Upper lobe of left lung (tissue), 6 donors: ENCODE results near the gene FLACC1. TPM values are rescaled to one million over a fixed set of nuclear protein-coding genes. Genes with fewer than 3 reads are reported as not detected.

Experiments
- ATAC-seq, 2 donors: fragments of 200-7000 bp; cut with Tn5 transposase; one replicate each; pipeline ENCODE4 v1.9.1; 2022; ENCODE audit warnings: mild to moderate bottlenecking in 2 of 2, moderate library complexity in 2 of 2; ENCODE audit not compliant: low FRiP score in 2 of 2
- DNase-seq, 2 donors: peaks; one replicate each; pipeline ENCODE4 v3.0.0-alpha.2; 2019 to 2020
- H3K27ac ChIP-seq, 4 donors: fragments of 200-600 bp; sonication (generic); one replicate each; pipeline ENCODE4 v1.5.1; 2016 to 2019
- H3K27me3 ChIP-seq, 4 donors: fragments of 200-600 bp; sonication (generic); one replicate each; pipeline ENCODE4 v1.5.1; 2017 to 2019
- H3K36me3 ChIP-seq, 4 donors: fragments of 200-600 bp; sonication (generic); one replicate each; pipeline ENCODE4 v1.5.1; 2016 to 2019
- H3K4me1 ChIP-seq, 4 donors: fragments of 200-600 bp; sonication (generic); one replicate each; pipeline ENCODE4 v1.5.1; 2018 to 2019
- H3K4me3 ChIP-seq, 4 donors: fragments of 200-600 bp; sonication (generic); one replicate each; pipeline ENCODE4 v1.5.1; 2017 to 2019; ENCODE audit warnings: mild to moderate bottlenecking in 2 of 4, moderate library complexity in 1 of 4
- H3K9me3 ChIP-seq, 4 donors: fragments of 200-600 bp; sonication (generic); one replicate each; pipeline ENCODE4 v1.5.1; 2018 to 2019
- CTCF ChIP-seq, 6 experiments: fragments of 450-650 bp in 4 of 6; fragments of 200-600 bp in 2 of 6; sonication (generic) in 2 of 6; IDR thresholded peaks; one replicate each; pipeline ENCODE4 v1.5.1; 2016 to 2019; ENCODE audit warnings: antibody characterized with exemption in 6 of 6
- EP300 ChIP-seq, 4 donors: sonication (generic); formaldehyde crosslinking; IDR thresholded peaks; one replicate each; pipeline ENCODE4 v1.5.1; 2017; ENCODE audit warnings: antibody characterized with exemption in 4 of 4, control low read depth in 2 of 4
- POLR2A ChIP-seq, 4 donors: fragments of 450-650 bp; IDR thresholded peaks; one replicate each; pipeline ENCODE4 v1.5.1; 2016 to 2017; ENCODE audit warnings: antibody characterized with exemption in 4 of 4, mild to moderate bottlenecking in 2 of 4
- POLR2AphosphoS5 ChIP-seq, 2 donors: sonication (generic); formaldehyde crosslinking; IDR thresholded peaks; one replicate each; pipeline ENCODE4 v1.5.1; 2017; ENCODE audit warnings: antibody characterized with exemption in 2 of 2
- WGBS, 2 donors: methylation state at CpG; one replicate each; pipeline ENCODE4 v1.1.5; 2017 to 2018; 5-methylcytosine and 5-hydroxymethylcytosine counted together
- total RNA-seq, 6 donors: library from RNA; depleted of rRNA in 4 of 6; stranded (reverse); fragments of >200 nt in 4 of 6; gene quantifications; one replicate each; pipeline versions ENCODE4 v1.1.0 to v1.2.1, GENCODE V29; 2016 to 2021
- donor health status: DM: no; HTN: no; CAD: no; lungs with moderate emphysema.
- donor health status: DM: no; HTN: yes; CAD: no; lungs with severe emphysema.

The FLACC1 gene
- total RNA-seq, 6 donors from 2014 or later, result 1.1 to 19.4 (median 6.7) TPM

- H3K4me1 ChIP-seq, result peaks cover 0 to 3% (median 0%) of the 10 kb centered on the region in 4 donors
- no peak overlapping the region for H3K4me3 ChIP-seq
- no peak for ATAC-seq
- H3K9me3 ChIP-seq, result no peaks in the 10 kb centered on the region
- H3K36me3 ChIP-seq, result peaks cover 16 to 81% (median 50%) of the 10 kb centered on the region in 4 donors
- H3K27ac ChIP-seq, result no peak overlapping the region
- no peak for TF ChIP-seq EP300 (IDR thresholded peaks at IDR 0.05)
- TF ChIP-seq POLR2AphosphoS5 (IDR thresholded peaks at IDR 0.05), result no peak
- no peak for TF ChIP-seq POLR2A (IDR thresholded peaks at IDR 0.05)
- no peak for TF ChIP-seq CTCF (IDR thresholded peaks at IDR 0.05)
- 83 to 90% methylated on average over 6 of the region's 6 CpGs for WGBS, 2 donors
- no peak for DNase-seq
- no peaks in the 10 kb centered on the region for H3K27me3 ChIP-seq
These were observed 80.6 kb downstream of the FLACC1 start for GRCh38 chr2:201276511-201276910.

DNA sequence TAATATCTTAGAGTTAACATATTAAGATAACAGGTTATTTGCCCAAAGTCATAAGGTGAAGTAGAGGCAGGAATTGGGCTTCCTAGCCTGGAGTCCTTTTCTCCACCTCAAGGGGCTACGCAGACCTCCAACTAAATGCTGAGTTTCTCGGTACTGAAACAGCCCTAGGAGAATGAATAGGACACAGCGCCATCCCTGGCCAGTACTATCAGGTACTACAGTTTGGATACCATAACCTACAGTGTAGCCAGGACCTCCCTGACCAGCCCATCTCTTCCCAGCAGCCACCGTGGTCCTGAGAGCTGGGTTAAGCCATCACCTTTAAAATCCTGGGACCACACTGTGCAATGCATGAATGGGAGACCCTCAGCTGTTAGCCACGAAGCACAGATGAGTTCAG, 81.2 kb downstream of the FLACC1 start:
- H3K9me3 ChIP-seq, result no peaks in the 10 kb centered on the region
- no peaks in the 10 kb centered on the region for H3K27me3 ChIP-seq
- no peak overlapping the region for H3K27ac ChIP-seq
- 86 to 91% methylated on average over 5 of the region's 5 CpGs for WGBS, 2 donors
- no peak for TF ChIP-seq POLR2A (IDR thresholded peaks at IDR 0.05)
- TF ChIP-seq CTCF (IDR thresholded peaks at IDR 0.05), result no peak
- TF ChIP-seq POLR2AphosphoS5 (IDR thresholded peaks at IDR 0.05), result no peak
- no peak for TF ChIP-seq EP300 (IDR thresholded peaks at IDR 0.05)
- peaks cover 0 to 3% (median 0%) of the 10 kb centered on the region in 4 donors for H3K4me1 ChIP-seq
- H3K4me3 ChIP-seq, result no peak overlapping the region
- DNase-seq (no peak), ATAC-seq (peak in 1 of 2 donors; percentile 40)
- H3K36me3 ChIP-seq, result peaks cover 18 to 84% (median 50%) of the 10 kb centered on the region in 4 donors

DNA sequence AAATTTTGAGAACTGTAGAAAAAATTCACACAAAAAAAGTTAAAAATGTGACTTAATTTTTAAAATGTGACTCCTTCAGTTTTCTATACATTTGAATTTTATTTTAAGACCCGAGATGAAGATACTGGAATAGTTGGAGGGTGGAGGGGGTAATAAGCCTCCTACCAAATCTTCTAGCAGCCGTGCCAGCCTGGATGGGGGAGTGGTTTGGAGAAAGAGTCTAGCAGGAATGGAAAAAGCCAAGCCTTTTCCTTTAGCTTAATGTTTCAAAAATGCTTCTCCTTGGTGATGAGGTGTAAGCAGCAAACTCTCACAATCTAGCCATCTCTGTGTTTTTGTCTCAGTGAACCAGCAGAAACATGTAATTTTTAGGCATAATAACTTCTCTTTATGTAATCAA, 82.1 kb downstream of the FLACC1 start:
- DNase-seq (no peak), ATAC-seq (no peak)
- Histone ChIP-seq H3K4me1 (peaks cover 0 to 3% (median 0%) of the 10 kb centered on the region in 4 donors), H3K36me3 (peaks cover 18 to 91% (median 50%) of the 10 kb centered on the region in 4 donors), H3K27me3 (no peaks in the 10 kb centered on the region), H3K9me3 (no peaks in the 10 kb centered on the region), H3K27ac (no peak overlapping the region), H3K4me3 (no peak overlapping the region)
- WGBS, 2 donors, result 81 to 88% methylated on average over 2 of the region's 2 CpGs
- TF ChIP-seq POLR2AphosphoS5 (IDR thresholded peaks at IDR 0.05) (no peak), CTCF (IDR thresholded peaks at IDR 0.05) (no peak), POLR2A (IDR thresholded peaks at IDR 0.05) (no peak), EP300 (IDR thresholded peaks at IDR 0.05) (no peak)

GRCh38 chr2:201273330-201273983, 83.7 kb downstream of the FLACC1 start:
- Histone ChIP-seq H3K9me3 (no peaks in the 10 kb centered on the region), H3K36me3 (peaks cover 18 to 90% (median 43%) of the 10 kb centered on the region in 4 donors), H3K27me3 (no peaks in the 10 kb centered on the region), H3K27ac (peak overlapping the region in 1 of 4 donors; percentile 20), H3K4me3 (no peak overlapping the region), H3K4me1 (peaks cover 0 to 4% (median 2%) of the 10 kb centered on the region in 4 donors)
- TF ChIP-seq POLR2A (IDR thresholded peaks at IDR 0.05) (no peak), CTCF (IDR thresholded peaks at IDR 0.05) (no peak), EP300 (IDR thresholded peaks at IDR 0.05) (no peak), POLR2AphosphoS5 (IDR thresholded peaks at IDR 0.05) (no peak)
- ATAC-seq (no peak), DNase-seq (no peak)
- 74 to 80% methylated on average over 9 of the region's 9 CpGs for WGBS, 2 donors

DNA sequence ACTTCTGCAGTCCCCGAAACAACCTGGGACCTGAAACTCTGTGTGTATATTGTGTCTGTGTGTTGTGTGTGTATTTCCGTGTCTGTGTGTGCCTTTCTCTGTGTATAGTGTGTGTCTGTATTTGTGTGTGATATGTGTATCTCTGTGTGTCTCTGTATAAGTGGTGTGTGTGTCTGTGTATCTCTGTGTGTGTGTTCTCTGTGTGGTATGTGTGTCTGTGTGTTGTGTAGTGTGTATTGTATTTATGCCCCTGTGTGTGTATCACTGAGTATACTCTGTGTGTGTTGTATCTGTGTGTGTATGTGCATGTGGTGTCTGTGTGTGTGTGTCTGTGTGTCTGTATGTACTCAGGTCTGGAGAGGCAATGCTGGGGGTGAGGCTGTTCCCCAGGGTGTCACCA, 85.2 kb downstream of the FLACC1 start:
- ATAC-seq (no peak), DNase-seq (no peak)
- Histone ChIP-seq H3K36me3 (peaks cover 18 to 91% (median 41%) of the 10 kb centered on the region in 4 donors), H3K4me1 (peaks cover 0 to 4% (median 2%) of the 10 kb centered on the region in 4 donors), H3K27ac (no peak overlapping the region), H3K4me3 (no peak overlapping the region), H3K9me3 (no peaks in the 10 kb centered on the region), H3K27me3 (no peaks in the 10 kb centered on the region)
- no peak for TF ChIP-seq POLR2A (IDR thresholded peaks at IDR 0.05)
- TF ChIP-seq POLR2AphosphoS5 (IDR thresholded peaks at IDR 0.05), result no peak
- no peak for TF ChIP-seq CTCF (IDR thresholded peaks at IDR 0.05)
- TF ChIP-seq EP300 (IDR thresholded peaks at IDR 0.05), result no peak
- 96 to 100% methylated on average over 2 of the region's 2 CpGs for WGBS, 2 donors
